Measurements from ENCODE around the gene NUDT16. TPM values are rescaled to one million over a fixed set of nuclear protein-coding genes. Genes with fewer than 3 reads are reported as not detected.

The NUDT16 gene
- total RNA-seq, 2 donors from 2014 or later, result 25.2 to 26.0 TPM

DNA sequence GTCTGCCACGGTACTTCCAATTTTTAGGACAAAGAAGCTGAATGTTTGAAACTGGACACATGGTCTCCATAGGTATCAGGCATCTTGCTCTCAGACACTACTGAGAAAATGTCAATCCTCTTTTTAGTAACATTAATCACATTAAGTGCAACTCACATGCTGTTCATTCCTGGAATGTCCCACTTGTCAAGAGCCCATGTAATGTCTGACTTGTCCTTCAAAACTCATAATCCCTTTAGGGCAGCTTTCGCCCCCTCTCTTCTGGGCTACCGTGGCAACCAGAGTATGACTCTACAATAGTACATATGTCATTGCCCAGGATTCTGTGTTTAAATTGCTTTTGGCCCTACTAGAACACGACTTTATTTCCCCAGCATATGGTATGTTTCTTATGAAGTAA, 12.3 kb downstream of the NUDT16 start:
- TF ChIP-seq POLR2A (IDR thresholded peaks at IDR 0.05) (no peak), POLR2AphosphoS5 (IDR thresholded peaks at IDR 0.05) (no peak)
- TF ChIP-seq, protein P1, sequence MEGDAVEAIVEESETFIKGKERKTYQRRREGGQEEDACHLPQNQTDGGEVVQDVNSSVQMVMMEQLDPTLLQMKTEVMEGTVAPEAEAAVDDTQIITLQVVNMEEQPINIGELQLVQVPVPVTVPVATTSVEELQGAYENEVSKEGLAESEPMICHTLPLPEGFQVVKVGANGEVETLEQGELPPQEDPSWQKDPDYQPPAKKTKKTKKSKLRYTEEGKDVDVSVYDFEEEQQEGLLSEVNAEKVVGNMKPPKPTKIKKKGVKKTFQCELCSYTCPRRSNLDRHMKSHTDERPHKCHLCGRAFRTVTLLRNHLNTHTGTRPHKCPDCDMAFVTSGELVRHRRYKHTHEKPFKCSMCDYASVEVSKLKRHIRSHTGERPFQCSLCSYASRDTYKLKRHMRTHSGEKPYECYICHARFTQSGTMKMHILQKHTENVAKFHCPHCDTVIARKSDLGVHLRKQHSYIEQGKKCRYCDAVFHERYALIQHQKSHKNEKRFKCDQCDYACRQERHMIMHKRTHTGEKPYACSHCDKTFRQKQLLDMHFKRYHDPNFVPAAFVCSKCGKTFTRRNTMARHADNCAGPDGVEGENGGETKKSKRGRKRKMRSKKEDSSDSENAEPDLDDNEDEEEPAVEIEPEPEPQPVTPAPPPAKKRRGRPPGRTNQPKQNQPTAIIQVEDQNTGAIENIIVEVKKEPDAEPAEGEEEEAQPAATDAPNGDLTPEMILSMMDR (IDR thresholded peaks at IDR 0.05), result no peak
- Histone ChIP-seq H3K36me3 (no peaks in the 10 kb centered on the region), H3K9me3 (no peaks in the 10 kb centered on the region), H3K27me3 (replicated peaks; ENCODE audit: insufficient read depth) (no peaks in the 10 kb centered on the region), H3K4me3 (no peak overlapping the region), H3K27ac (no peak overlapping the region), H3K4me1 (replicated peaks) (no peaks in the 10 kb centered on the region)
- intact Hi-C loops (cut with DNase I), result no loop called here
- DNase-seq (ENCODE audit: low spot score), result no peak
- 81% methylated on average over 4 of the region's 4 CpGs for WGBS

DNA sequence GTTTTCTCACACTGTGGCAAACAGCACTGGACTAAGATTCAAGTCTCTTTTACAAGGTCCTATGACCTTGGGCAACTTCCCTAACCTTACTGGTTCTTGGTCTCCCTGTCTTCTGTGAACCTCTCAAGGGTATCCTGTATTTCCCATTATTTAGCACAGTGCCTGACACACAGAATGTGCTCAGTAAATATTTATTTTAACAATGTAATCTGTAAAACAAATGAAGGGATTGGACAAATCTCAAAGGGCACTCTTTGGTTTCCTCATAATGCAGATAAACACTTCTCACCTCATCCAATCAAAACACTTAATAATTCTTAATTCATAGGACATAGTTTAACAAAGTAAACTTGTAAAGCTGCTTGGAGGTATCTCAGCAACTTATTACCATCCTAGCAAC, 12.8 kb downstream of the NUDT16 start:
- Histone ChIP-seq H3K27me3 (replicated peaks; ENCODE audit: insufficient read depth) (no peaks in the 10 kb centered on the region), H3K4me1 (replicated peaks) (no peaks in the 10 kb centered on the region), H3K36me3 (no peaks in the 10 kb centered on the region), H3K27ac (no peak overlapping the region), H3K4me3 (no peak overlapping the region), H3K9me3 (no peaks in the 10 kb centered on the region)
- no peak for DNase-seq (ENCODE audit: low spot score)
- TF ChIP-seq POLR2A (IDR thresholded peaks at IDR 0.05), result no peak
- TF ChIP-seq, protein P1 (IDR thresholded peaks at IDR 0.05), result no peak
- no peak for TF ChIP-seq POLR2AphosphoS5 (IDR thresholded peaks at IDR 0.05)
- intact Hi-C loops (cut with DNase I), result no loop called here

DNA sequence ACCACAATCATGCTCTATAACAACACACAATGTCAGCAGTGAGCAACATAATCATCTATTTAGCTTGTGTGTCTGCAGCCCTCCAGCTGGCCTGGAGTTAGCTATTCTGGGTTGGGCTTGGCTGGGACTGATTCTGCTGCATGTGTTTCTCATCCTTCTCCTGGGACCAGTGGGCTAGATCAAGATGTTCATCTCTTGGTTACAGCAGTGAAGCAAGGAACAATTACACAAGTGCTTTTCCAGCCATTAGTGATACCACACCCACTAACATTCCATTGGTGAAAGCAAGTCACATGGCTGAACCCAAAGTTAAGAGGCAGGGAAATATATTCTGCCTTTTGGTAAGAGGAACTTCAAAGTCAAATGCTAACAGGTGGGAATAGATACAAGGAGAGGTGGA, 14.6 kb downstream of the NUDT16 start:
- intact Hi-C loops (cut with DNase I), result no loop called here
- Histone ChIP-seq H3K27me3 (replicated peaks; ENCODE audit: insufficient read depth) (no peaks in the 10 kb centered on the region), H3K4me3 (no peak overlapping the region), H3K9me3 (no peaks in the 10 kb centered on the region), H3K27ac (no peak overlapping the region), H3K4me1 (replicated peaks) (no peaks in the 10 kb centered on the region), H3K36me3 (no peaks in the 10 kb centered on the region)
- no peak for DNase-seq (ENCODE audit: low spot score)
- TF ChIP-seq, protein P1 (IDR thresholded peaks at IDR 0.05), result no peak
- TF ChIP-seq POLR2A (IDR thresholded peaks at IDR 0.05) (no peak), POLR2AphosphoS5 (IDR thresholded peaks at IDR 0.05) (no peak)

DNA sequence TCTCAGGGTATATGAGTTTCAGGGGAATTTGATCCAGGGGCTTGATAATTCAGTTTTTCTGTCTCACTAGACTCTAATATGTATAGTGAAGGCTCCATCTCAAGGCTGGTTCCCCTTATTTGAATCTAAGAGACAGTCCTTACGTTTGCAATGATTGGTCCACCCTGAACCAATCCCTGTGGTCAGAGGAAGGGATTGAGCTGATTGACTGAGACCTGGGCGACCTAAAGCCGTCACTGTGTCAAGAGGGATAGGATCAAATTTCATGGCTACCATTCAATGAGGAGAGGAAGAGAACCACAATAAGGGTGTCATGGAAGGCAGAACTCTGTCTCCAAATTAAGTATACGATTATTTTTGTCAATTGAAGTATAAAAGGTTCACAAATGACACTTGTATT, 16.3 kb downstream of the NUDT16 start:
- H3K4me3 ChIP-seq, result no peak overlapping the region
- no peak overlapping the region for H3K27ac ChIP-seq
- no peak for DNase-seq (ENCODE audit: low spot score)
- TF ChIP-seq POLR2A (IDR thresholded peaks at IDR 0.05) (no peak), POLR2AphosphoS5 (IDR thresholded peaks at IDR 0.05) (no peak)
- TF ChIP-seq, protein P1 (IDR thresholded peaks at IDR 0.05), result no peak
- H3K36me3 ChIP-seq, result no peaks in the 10 kb centered on the region
- H3K4me1 ChIP-seq (replicated peaks), result no peaks in the 10 kb centered on the region
- 83% methylated on average over 4 of the region's 4 CpGs for WGBS
- intact Hi-C loops (cut with DNase I), result no loop called here
- no peaks in the 10 kb centered on the region for H3K27me3 ChIP-seq (replicated peaks; ENCODE audit: insufficient read depth)
- H3K9me3 ChIP-seq, result no peaks in the 10 kb centered on the region

DNA sequence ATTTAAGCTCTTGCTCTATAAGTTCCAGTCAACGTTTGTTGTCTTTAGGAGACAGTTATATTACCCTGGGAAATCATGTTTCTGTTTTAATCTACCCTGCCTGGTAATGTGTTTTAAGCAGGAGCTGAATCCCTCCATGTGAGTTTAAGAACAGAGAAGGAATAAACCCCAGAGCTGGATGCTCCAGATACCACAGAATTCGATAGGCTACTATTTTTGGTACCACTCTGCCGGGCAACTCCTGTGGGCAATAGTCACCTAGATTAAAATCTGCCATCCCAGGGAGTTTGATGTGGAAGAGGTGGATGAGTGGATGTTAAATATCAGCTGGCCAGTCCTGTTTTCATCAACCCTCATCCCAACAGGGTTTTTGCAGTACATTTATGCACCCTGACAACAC, 20.4 kb downstream of the NUDT16 start:
- Histone ChIP-seq H3K27ac (no peak overlapping the region), H3K36me3 (no peaks in the 10 kb centered on the region), H3K9me3 (no peaks in the 10 kb centered on the region), H3K4me3 (no peak overlapping the region), H3K27me3 (replicated peaks; ENCODE audit: insufficient read depth) (no peaks in the 10 kb centered on the region), H3K4me1 (replicated peaks) (no peaks in the 10 kb centered on the region)
- no peak for DNase-seq (ENCODE audit: low spot score)
- WGBS, result 53% methylated on average over 3 of the region's 3 CpGs
- intact Hi-C loops (cut with DNase I), result no loop called here
- TF ChIP-seq POLR2A (IDR thresholded peaks at IDR 0.05) (no peak), POLR2AphosphoS5 (IDR thresholded peaks at IDR 0.05) (no peak)
- TF ChIP-seq, protein P1 (IDR thresholded peaks at IDR 0.05), result no peak

Data from prostate gland (tissue), 2 donors.